Activated naive CD4-positive, alpha-beta T cell treated with Interleukin-2 at 50 U/mL for 16 hours (primary cell): ENCODE data around the gene AP1M1.

Experiments
- DNase-seq: peaks from one replicate; pipeline ENCODE4 v3.0.0-alpha.2; 2020

Gene AP1M1

GRCh38 chr19:16233836-16234551, 36.3 kb downstream of the AP1M1 start:
- no peak for DNase-seq

DNA sequence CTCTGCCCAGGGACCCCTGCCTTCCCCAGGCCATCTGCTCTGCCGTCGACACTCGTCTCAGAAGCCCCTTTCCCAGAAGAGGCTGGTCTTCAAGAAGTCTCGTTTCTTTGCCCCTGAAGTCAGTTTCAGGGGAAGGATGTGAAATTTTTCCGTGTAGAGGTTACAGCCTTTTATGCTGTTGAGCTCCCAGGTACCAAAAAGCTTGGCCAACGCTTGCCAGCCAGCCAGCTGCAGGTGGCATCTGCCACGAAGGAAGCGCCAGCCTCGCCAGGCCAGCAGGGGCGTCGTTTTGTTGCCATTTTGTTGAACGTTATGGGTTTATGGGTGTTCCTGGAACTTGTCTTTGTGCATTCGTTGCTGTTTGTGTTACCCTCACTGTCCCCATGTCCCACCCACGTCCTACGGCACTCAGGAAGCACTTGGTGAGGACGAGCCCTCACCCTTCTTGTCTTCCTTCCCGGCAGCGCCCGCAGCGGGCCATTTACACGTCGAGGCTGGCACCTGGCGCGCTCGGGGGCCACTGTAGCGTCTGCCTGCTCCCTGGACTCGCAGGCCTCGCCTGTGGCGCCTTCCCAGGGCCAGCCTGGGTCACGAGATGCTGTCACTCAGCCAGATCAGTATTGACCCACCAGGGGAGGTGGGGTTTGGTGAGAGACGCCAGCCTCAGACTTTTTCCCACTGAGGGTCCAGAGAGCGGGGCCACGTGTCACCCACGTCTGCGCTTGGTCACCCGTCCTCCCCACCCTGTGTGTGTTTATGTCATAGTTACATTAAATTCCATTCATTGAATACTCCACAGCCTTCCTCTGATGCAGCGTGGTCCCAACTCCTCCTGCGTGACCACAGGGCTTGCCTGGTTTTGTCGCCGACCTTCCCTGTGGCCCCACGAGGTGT, 37.1 kb downstream of the AP1M1 start:
- DNase-seq: no peak

- no peak for DNase-seq
Observed at GRCh38 chr19:16235811-16236652, 38.3 kb downstream of the AP1M1 start.

DNA sequence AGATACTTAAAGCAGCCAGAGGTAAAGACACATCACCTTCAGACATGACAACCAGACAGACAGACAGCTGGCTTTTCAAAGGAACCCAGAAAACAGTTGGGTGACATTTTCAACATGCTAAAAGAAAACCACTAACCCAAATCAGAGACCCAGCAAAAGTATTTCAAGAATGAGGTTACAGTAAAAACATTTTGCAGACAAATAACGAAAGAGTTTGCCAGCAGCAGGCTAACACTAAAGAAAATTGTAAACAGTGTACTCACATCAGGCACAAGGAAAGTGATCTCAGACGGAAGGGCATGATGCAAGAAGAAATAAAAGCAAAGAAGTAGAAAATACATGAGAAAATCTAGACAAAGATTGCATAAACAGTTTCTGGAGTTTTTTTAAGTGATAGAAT, 46.4 kb downstream of the AP1M1 start:
- DNase-seq: no peak

- peak; percentile 84 for DNase-seq
Observed at GRCh38 chr19:16247353-16248182, 49.9 kb downstream of the AP1M1 start.

DNA sequence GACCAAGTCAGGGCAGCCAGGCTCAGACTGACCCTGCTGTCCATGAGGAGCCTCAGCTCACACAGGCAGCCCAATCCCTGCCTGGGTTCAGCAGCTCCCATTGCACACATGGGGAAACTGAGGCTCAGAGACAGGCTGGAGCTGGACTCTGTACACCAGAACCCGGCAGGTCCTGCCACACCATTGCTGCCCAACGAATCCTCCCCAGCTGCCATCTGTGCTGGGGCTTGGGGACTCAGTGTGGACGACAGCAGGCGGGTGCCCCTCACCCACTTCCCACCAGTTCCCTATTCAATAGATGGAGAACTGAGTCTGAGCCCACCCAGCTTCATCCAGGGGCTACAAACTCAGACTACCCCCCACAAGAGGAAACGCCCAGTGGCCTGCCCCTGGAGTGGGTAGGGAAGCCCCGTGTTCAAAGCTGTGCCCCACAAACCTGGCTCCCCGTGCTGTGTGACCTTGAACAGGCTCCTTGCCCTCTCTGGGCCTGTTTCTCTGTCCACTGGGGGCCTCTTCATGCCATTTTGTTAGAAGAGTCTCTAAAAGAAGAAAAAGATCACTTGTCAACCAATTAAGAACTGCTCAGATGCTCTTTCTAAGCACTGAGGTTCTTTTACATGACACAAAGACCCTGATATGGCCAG, 50.8 kb downstream of the AP1M1 start:
- DNase-seq: no peak

- no peak for DNase-seq
Observed at GRCh38 chr19:16249826-16250404, 52.2 kb downstream of the AP1M1 start.

DNA sequence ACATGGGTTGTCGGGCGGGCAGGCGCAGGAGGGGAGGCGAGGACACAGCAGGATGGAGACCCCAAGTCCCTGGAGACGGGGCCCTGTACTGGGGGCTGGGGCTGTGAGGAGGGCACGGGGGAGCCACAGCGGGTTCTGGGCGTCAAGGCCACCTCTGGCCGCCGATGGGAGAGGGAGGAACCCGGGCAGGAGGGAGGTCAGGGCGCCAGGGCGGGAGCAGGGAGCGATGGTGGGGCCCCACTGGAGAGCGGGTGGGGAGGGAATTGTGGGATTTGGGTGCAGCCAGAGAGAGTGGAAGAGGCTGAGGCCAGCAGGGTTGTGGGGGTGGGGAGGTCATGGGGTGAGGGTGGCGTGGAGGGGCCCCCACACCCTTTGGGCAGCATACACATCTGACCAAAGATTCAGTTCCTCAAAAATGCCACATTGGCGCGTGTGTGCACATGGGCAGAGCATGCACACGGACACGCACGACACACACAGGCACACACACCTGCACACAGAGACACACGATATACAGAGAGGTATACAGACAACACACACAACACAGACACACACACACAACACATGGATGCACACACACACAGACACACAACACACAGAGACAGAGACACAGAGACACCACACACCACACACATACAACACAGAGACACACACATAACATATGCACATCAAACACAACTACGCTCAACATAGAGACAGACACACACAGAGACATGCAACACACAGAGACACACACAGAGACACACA, 54.9 kb downstream of the AP1M1 start:
- no peak for DNase-seq

GRCh38 chr19:16254851-16255408, 57.2 kb downstream of the AP1M1 start:
- no peak for DNase-seq

DNA sequence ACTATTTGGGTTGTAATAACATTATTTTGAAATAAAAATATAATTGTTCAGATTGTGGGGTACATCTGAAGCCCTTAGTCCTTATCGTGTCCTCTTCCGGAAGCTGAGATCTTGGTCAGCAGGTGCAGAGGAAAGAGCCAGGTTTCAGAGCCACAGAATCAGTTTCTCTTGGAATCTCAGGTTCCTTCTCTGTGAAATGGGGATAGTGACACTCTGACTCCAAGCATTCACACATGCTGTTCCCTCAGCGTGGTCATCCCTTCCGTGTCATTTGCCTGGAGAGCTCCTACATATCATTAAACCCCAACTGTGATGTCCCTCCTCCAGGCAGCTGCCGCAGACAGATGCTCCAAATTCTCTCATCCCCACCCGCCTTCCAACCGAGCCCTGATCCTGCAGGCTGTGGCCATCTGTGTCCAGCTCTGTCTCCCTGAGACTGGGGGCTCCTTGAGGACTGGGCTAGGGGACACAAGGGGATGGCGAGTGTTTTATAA, 59.8 kb downstream of the AP1M1 start:
- no peak for DNase-seq

GRCh38 chr19:16258440-16258903, 60.8 kb downstream of the AP1M1 start:
- DNase-seq: no peak

- no peak for DNase-seq
Observed at GRCh38 chr19:16259385-16260159, 61.9 kb downstream of the AP1M1 start.

- DNase-seq: no peak
Observed at GRCh38 chr19:16260160-16260811, 62.6 kb downstream of the AP1M1 start.

- DNase-seq: no peak
Observed at GRCh38 chr19:16260812-16261161, 63.1 kb downstream of the AP1M1 start.

DNA sequence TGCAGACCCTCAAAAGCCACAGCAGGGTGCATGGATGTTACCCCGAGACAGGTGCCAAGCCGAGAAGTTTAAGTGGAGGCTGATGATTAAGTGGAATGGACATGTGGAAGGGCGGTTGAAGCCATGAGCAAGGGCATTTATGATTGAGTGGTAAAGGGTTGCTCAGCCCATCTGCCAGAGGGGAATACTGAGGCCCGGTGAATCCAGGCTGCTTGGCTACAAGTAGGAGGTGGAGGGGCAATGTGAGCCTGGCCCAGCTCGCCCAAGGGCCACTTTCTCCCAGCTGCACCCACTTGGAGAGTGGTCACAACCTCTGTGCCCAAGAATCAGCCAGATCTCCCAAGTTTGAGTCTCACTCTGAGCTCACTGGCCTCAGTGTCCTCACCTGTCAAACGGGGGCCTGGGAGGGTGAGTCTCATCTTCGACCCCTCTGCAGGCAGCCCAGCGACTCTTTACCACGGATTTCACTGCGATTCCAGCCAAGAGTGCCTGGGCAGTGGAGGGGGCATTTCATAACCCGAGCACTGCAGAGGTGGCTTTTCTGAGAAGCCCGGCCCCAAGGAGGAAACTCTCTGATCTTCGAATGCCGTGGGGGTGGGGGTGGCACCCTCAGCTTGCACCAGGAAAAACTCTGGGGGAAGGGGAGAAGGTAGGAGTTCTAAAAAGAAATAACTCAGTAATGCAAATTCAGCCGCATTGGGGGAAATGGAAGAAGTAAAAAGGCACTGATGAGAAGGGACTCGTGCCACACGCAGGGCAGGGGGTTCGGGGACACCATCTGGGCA, 64.1 kb downstream of the AP1M1 start:
- no peak for DNase-seq

DNA sequence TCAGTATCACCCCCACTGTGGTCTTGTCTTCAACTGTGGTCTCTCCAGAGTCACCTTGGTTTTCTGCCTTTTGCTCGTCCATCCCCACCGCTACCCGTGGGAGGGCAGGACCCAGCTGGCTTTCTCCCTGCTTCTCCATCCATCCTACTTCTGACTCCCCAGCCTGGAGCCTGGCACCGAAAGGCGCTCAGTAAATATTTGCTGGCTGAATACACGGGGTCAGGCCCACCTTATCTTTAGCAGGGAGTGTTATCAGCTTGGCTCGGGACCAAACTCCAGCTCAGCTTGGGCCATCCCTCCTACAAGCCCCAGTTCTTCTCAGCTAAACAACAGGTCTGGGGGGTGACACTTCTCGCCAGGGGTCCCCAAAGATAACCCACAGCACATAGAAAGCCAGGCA, 64.9 kb downstream of the AP1M1 start:
- DNase-seq: no peak

DNA sequence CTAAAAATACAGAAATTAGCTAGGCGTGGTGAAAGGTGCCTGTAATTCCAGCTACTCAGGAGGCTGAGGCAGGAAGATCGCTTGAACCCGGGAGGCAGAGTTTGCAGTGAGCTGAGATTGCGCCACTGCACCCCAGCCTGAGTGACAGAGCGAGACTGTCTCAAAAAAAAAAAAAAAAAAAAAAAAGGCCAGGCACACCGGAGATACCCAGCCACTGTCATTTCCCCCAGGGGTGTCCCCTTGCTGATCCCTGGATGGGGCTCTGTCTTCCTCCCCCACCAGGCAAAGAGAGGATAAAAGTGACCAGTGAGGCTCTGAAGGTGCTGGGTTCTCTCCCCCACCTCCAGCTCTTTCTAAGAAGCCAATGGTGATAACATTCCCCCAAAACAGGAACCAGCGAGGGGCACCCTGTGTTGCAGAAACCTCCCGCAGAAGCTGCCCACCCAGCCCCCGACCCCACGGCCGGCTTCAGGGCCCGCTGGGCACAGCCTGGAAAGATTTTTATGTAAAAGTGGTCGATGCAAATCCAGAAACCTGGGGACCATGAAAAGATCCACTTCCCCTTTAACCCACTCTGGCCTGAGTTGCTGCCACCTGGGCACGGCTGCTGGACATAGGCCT, 65.5 kb downstream of the AP1M1 start:
- no peak for DNase-seq
